DOHH2 (cell line): ENCODE measurements around the gene TP53AIP1.

Experiments used
- H3F3A ChIP-seq: fragments of 200-600 bp; sonication (generic), shearing (Covaris generic); 2 replicates; pipeline ENCODE4 v1.6.0; 2016; ENCODE audit warnings: antibody characterized with exemption, mild to moderate bottlenecking; ENCODE audit not compliant: control insufficient read depth, insufficient read depth
- H3K27ac ChIP-seq: fragments of 200-600 bp; sonication (generic); 2 replicates; pipeline ENCODE4 v1.5.1; 2014; ENCODE audit warnings: low read depth, mild to moderate bottlenecking, low read length, moderate library complexity
- H3K27me3 ChIP-seq: fragments of 200-600 bp; sonication (generic); 2 replicates; pipeline ENCODE4 v1.6.1; 2014; ENCODE audit warnings: mild to moderate bottlenecking, low read length, mixed read lengths; ENCODE audit not compliant: control insufficient read depth
- H3K36me3 ChIP-seq: fragments of 200-600 bp; sonication (generic); 2 replicates; pipeline ENCODE4 v1.6.1; 2014; ENCODE audit warnings: mild to moderate bottlenecking, low read length, moderate library complexity, mixed read lengths; ENCODE audit not compliant: control insufficient read depth
- H3K4me1 ChIP-seq: fragments of 200-600 bp; sonication (generic); 2 replicates; pipeline ENCODE4 v1.6.1; 2014; ENCODE audit warnings: mild to moderate bottlenecking, low read length, mixed read lengths; ENCODE audit not compliant: control insufficient read depth
- H3K4me2 ChIP-seq: fragments of 200-600 bp; sonication (generic); 2 replicates; pipeline ENCODE4 v1.6.0; 2014; ENCODE audit warnings: mild to moderate bottlenecking, low read length, moderate library complexity
- H3K4me3 ChIP-seq: fragments of 200-600 bp; sonication (generic); 2 replicates; pipeline ENCODE4 v1.5.1; 2014; ENCODE audit warnings: mild to moderate bottlenecking, low read length, mixed read lengths
- H3K79me2 ChIP-seq: fragments of 200-600 bp; sonication (generic); 2 replicates; pipeline ENCODE4 v1.6.1; 2014; ENCODE audit warnings: mild to moderate bottlenecking, low read length, mixed read lengths; ENCODE audit not compliant: control insufficient read depth
- H3K9me2 ChIP-seq: fragments of 200-600 bp; sonication (generic); replicated peaks from 2 replicates; pipeline ENCODE4 v1.6.1; 2014; ENCODE audit warnings: mild to moderate bottlenecking, low read length, mixed read lengths; ENCODE audit not compliant: control insufficient read depth
- H3K9me3 ChIP-seq: fragments of 200-600 bp; sonication (generic); 2 replicates; pipeline ENCODE4 v1.6.1; 2014; ENCODE audit warnings: antibody characterized with exemption, low read length, mixed read lengths; ENCODE audit not compliant: control insufficient read depth, insufficient read depth
- H4K20me1 ChIP-seq: fragments of 200-600 bp; sonication (generic); 2 replicates; pipeline ENCODE4 v1.6.0; 2014; ENCODE audit warnings: low read depth, mild to moderate bottlenecking, antibody characterized with exemption, low read length, moderate library complexity; ENCODE audit not compliant: control insufficient read depth, insufficient read depth
- EZH2phosphoT487 ChIP-seq: fragments of 200-600 bp; sonication (generic); IDR thresholded peaks from 2 replicates; pipeline ENCODE4 v1.6.1; 2017; ENCODE audit warnings: borderline replicate concordance, mild to moderate bottlenecking, antibody characterized with exemption, low read length, moderate library complexity, mixed read lengths
- TF ChIP-seq, protein P1 (sequence below): fragments of 200-600 bp; sonication (generic); IDR thresholded peaks from one replicate; pipeline ENCODE4 v1.5.1; 2014; ENCODE audit warnings: antibody characterized with exemption, mild to moderate bottlenecking, low read depth, low read length; ENCODE audit not compliant: poor library complexity, severe bottlenecking

TP53AIP1 gene

DNA sequence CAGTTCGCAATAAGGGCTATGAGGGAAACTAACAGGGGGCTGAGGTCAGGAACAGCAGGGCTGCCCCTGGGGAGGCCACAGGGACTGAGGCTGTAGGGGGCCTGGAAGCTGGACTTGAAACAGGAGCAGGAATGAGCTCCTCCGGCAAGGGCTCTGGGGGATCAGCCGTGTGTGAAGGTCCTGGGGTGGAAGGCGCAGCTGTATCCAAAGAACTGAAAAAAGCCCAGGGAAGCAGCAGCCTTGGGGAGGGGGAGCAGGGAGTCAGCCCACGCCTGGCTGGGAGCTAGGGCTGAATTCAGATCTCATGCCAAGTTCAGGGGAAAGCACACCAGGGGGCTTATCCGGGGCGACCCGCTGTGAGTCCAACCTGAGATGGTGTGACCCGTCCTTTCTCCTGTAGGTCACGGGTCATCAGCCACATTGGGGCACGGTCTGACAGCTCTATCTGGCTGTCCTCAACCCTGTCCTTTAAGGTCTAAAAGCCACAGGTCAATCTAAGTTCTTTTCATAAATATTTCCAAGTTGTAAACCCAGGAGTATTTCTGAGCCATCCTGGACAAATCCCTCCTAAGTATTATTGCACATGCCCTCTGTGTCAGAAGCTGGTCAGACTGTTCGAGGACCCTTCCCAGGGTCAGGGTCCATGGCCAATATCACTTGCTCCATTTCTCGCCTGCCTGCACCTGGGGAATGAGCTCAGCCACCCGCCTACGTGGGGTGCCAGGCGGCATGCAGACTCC lies 18.0 kb downstream of the TP53AIP1 start:
- Histone ChIP-seq H3K79me2 (no peaks in the 10 kb centered on the region), H3K36me3 (no peaks in the 10 kb centered on the region), H3K4me2 (no peak overlapping the region), H3K4me1 (no peaks in the 10 kb centered on the region), H3K4me3 (no peak overlapping the region), H3K9me3 (no peaks in the 10 kb centered on the region), H3K27me3 (peaks cover 13% of the 10 kb centered on the region; the same call in 1 of the 2 replicates), H3K27ac (no peak overlapping the region), H4K20me1 (no peaks in the 10 kb centered on the region), H3F3A (no peaks in the 10 kb centered on the region), H3K9me2 (no peaks in the 10 kb centered on the region)
- TF ChIP-seq EZH2phosphoT487 = no peak
- TF ChIP-seq, protein P1, sequence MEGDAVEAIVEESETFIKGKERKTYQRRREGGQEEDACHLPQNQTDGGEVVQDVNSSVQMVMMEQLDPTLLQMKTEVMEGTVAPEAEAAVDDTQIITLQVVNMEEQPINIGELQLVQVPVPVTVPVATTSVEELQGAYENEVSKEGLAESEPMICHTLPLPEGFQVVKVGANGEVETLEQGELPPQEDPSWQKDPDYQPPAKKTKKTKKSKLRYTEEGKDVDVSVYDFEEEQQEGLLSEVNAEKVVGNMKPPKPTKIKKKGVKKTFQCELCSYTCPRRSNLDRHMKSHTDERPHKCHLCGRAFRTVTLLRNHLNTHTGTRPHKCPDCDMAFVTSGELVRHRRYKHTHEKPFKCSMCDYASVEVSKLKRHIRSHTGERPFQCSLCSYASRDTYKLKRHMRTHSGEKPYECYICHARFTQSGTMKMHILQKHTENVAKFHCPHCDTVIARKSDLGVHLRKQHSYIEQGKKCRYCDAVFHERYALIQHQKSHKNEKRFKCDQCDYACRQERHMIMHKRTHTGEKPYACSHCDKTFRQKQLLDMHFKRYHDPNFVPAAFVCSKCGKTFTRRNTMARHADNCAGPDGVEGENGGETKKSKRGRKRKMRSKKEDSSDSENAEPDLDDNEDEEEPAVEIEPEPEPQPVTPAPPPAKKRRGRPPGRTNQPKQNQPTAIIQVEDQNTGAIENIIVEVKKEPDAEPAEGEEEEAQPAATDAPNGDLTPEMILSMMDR = no peak

DNA sequence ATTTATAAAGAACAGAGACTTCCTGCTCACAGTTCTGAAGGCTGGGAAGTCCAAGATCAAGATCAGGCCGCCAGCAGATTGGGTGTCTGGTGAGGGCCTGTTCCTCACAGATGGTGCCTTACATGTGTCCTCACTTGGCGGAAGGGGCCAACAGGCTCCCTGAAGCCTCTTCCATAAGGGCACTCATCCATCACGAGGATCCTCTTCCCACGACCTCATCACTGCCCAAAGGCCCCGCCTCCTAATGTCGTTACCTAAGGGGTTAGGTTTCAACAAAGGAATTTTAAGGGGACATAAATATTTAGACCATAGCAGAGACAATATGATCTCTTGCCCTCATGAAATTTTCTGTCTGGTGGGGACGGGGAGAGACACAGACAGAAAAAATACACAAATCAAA lies 18.6 kb downstream of the TP53AIP1 start:
- Histone ChIP-seq H4K20me1 (no peaks in the 10 kb centered on the region), H3K79me2 (no peaks in the 10 kb centered on the region), H3K36me3 (no peaks in the 10 kb centered on the region), H3F3A (no peaks in the 10 kb centered on the region), H3K27me3 (peaks cover 13% of the 10 kb centered on the region; the same call in 1 of the 2 replicates), H3K27ac (no peak overlapping the region), H3K4me1 (no peaks in the 10 kb centered on the region), H3K9me2 (no peaks in the 10 kb centered on the region), H3K4me2 (no peak overlapping the region), H3K4me3 (no peak overlapping the region), H3K9me3 (no peaks in the 10 kb centered on the region)
- TF ChIP-seq, protein P1 = no peak
- no peak for TF ChIP-seq EZH2phosphoT487

DNA sequence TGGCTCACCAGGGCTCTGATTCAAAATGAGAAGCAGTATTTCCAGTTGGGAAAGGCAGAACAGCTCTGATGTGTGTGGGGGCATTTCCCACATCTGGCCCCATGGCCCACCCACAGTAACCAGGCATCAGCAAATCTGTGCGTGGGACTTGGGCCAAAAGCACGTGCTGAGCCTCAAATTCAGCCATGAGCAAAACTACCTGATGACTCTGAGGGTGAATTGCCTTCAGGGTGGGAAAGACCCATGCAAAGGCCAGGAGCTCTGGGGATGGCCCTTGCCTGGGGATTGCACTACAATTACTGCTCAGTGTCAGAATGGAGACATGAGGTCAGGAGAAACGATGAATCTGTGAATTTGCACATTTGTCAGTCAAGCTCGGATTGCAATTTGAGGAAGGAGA lies 20.9 kb downstream of the TP53AIP1 start:
- Histone ChIP-seq H3K4me2 (no peak overlapping the region), H3K4me3 (no peak overlapping the region), H4K20me1 (no peaks in the 10 kb centered on the region), H3K36me3 (no peaks in the 10 kb centered on the region), H3K27ac (no peak overlapping the region), H3K4me1 (no peaks in the 10 kb centered on the region), H3K27me3 (peaks cover 16% of the 10 kb centered on the region; the same call in 1 of the 2 replicates), H3K9me3 (no peaks in the 10 kb centered on the region), H3K79me2 (no peaks in the 10 kb centered on the region), H3K9me2 (no peaks in the 10 kb centered on the region), H3F3A (no peaks in the 10 kb centered on the region)
- TF ChIP-seq, protein P1 = no peak
- TF ChIP-seq EZH2phosphoT487 = no peak
